GM12878 (cell line): Measurements from ENCODE around the gene ATP6V1G1. TPM values are rescaled to one million over a fixed set of nuclear protein-coding genes. Genes with fewer than 3 reads are reported as not detected.
A peak's percentile ranks its signal among the peaks of the same experiment; 100 is the strongest.

Experiments used
- ATAC-seq: fragments of 200-7000 bp; cut with Tn5 transposase; 3 replicates; pipeline ENCODE4 v1.9.1; 2020; ENCODE audit warnings: mild to moderate bottlenecking, moderate library complexity
- BruUV-seq: library from RNA; stranded (reverse); fragments of 400-500 nt; replicated peaks from 2 replicates; lab custom pipeline; 2021; lab: Mats Ljungman, UMichigan
- CTCF ChIA-PET: fragments of 300-600 bp; sonication (Branson Sonifier 250); formaldehyde crosslinking; extraction: SDS; loops from one replicate; lab custom pipeline; 2021; ENCODE audit warnings: inconsistent platforms; lab: Yijun Ruan, JAX
- POLR2A ChIA-PET: fragments of 350-600 bp; formaldehyde crosslinking; extraction: SDS; loops from one replicate; lab custom pipeline; 2021; ENCODE audit warnings: inconsistent platforms; lab: Charles Lee
- RAD21 ChIA-PET: fragments of 300-600 bp; sonication (Branson Sonifier 250); formaldehyde crosslinking; loops from one replicate; lab custom pipeline; 2023; ENCODE audit warnings: antibody characterized with exemption; ENCODE audit not compliant: unreplicated experiment; lab: Charles Lee
- SMC1A ChIA-PET: fragments of 300-600 bp; sonication (Branson Sonifier 250); formaldehyde crosslinking; loops from one replicate; lab custom pipeline; 2023; ENCODE audit not compliant: unreplicated experiment, uncharacterized antibody; lab: Charles Lee
- DNase-seq: peaks from one replicate; pipeline ENCODE4 v3.0.0-alpha.2; 2011; ENCODE audit warnings: low read depth, low spot score
- FAIRE-seq: peaks from 3 replicates; lab custom pipeline; 2011; peaks lifted over from hg19 to GRCh38; lab: Jason Lieb, UNC
- H2AFZ ChIP-seq: 2 replicates; pipeline ENCODE4 v1.6.0; 2011; ENCODE audit warnings: low read depth, low read length, control low read depth; ENCODE audit not compliant: control insufficient read depth
- H3K27ac ChIP-seq: 2 replicates; pipeline ENCODE4 v1.5.1; 2011; ENCODE audit warnings: control low read depth; ENCODE audit not compliant: control insufficient read depth, insufficient read depth
- H3K27me3 ChIP-seq, 2 experiments: replicated peaks in 1 of 2; 2 replicates each; pipeline versions ENCODE4 v1.6.0 to v1.6.1; 2011; ENCODE audit warnings: low read length in 1 of 2; ENCODE audit not compliant: control insufficient read depth in 2 of 2, insufficient read depth in 2 of 2
- H3K36me3 ChIP-seq, 2 experiments: 2 replicates each; pipeline ENCODE4 v1.5.1; 2011; ENCODE audit warnings: low read length in 1 of 2; ENCODE audit not compliant: control insufficient read depth in 2 of 2, insufficient read depth in 2 of 2
- H3K4me1 ChIP-seq: 2 replicates; pipeline ENCODE4 v1.6.1; 2011; ENCODE audit warnings: mild to moderate bottlenecking, low read length, moderate library complexity, mixed read lengths; ENCODE audit not compliant: control insufficient read depth, insufficient read depth
- H3K4me2 ChIP-seq: 2 replicates; pipeline ENCODE4 v1.6.0; 2011; ENCODE audit warnings: control low read depth; ENCODE audit not compliant: control insufficient read depth, insufficient read depth
- H3K4me3 ChIP-seq: fragments of 200-600 bp; sonication (generic); 2 replicates; pipeline ENCODE4 v1.5.1; 2016
- H3K79me2 ChIP-seq: 2 replicates; pipeline ENCODE4 v1.6.0; 2011; ENCODE audit warnings: low read length; ENCODE audit not compliant: control insufficient read depth, insufficient read depth
- H3K9ac ChIP-seq: 2 replicates; pipeline ENCODE4 v1.8.0; 2011; ENCODE audit warnings: low read length, control low read depth, mixed read lengths; ENCODE audit not compliant: control insufficient read depth, insufficient read depth
- H3K9me3 ChIP-seq: replicated peaks from 3 replicates; pipeline ENCODE4 v1.5.1; 2011; ENCODE audit warnings: mild to moderate bottlenecking, low read length; ENCODE audit not compliant: control insufficient read depth, insufficient read depth
- H4K20me1 ChIP-seq: 2 replicates; pipeline ENCODE4 v1.6.0; 2011; ENCODE audit not compliant: control insufficient read depth, insufficient read depth
- CHD1 ChIP-seq: IDR thresholded peaks from 2 replicates; pipeline ENCODE4 v1.6.1; 2012; ENCODE audit warnings: low read depth, low read length, improper control_type of control experiment
- GATAD2B ChIP-seq: fragments of 450-650 bp; conservative IDR thresholded peaks from 2 replicates; pipeline ENCODE4 v1.6.1; 2017; ENCODE audit warnings: low read depth, mild to moderate bottlenecking, moderate library complexity
- IKZF2 ChIP-seq, 2 experiments: fragments of 450-650 bp; IDR thresholded peaks; 2 replicates each; pipeline ENCODE4 v1.6.1; 2017; ENCODE audit warnings: mild to moderate bottlenecking in 2 of 2, moderate library complexity in 2 of 2
- NFYA ChIP-seq: IDR thresholded peaks from 2 replicates; pipeline ENCODE4 v1.6.1; 2011; ENCODE audit warnings: low read depth, mild to moderate bottlenecking, low read length, improper control_type of control experiment, borderline replicate concordance
- PAX8 ChIP-seq: fragments of 450-650 bp; IDR thresholded peaks from 2 replicates; pipeline ENCODE4 v1.6.1; 2017; ENCODE audit warnings: mild to moderate bottlenecking, moderate library complexity
- POLR2AphosphoS2 ChIP-seq: IDR thresholded peaks from 2 replicates; pipeline ENCODE4 v1.6.1; 2011; ENCODE audit warnings: low read depth, mild to moderate bottlenecking, low read length, improper control_type of control experiment, moderate library complexity
- RAD21 ChIP-seq: IDR thresholded peaks from 2 replicates; pipeline ENCODE4 v1.6.1; 2011; ENCODE audit warnings: mild to moderate bottlenecking, low read depth, low read length, moderate library complexity; ENCODE audit not compliant: insufficient read depth
- RBBP5 ChIP-seq: fragments of 200-600 bp; sonication (generic); conservative IDR thresholded peaks from 2 replicates; pipeline ENCODE4 v1.6.1; 2016
- SREBF2 ChIP-seq: IDR thresholded peaks from 2 replicates; pipeline ENCODE4 v1.6.1; 2012; ENCODE audit warnings: mild to moderate bottlenecking, low read length
- ZZZ3 ChIP-seq: IDR thresholded peaks from 2 replicates; pipeline ENCODE4 v1.6.1; 2011; ENCODE audit warnings: low read depth; ENCODE audit not compliant: control insufficient read depth, insufficient read length
- WGBS: methylation state at CpG from one replicate; pipeline ENCODE4 v1.1.6; 2016; ENCODE audit warnings: low lambda C conversion rate; ENCODE audit not compliant: insufficient replicate concordance, insufficient coverage; ENCODE audit errors: missing lambda C conversion rate; 5-methylcytosine and 5-hydroxymethylcytosine counted together
- in situ Hi-C: fragments of 300-500 bp; cut with MboI; formaldehyde crosslinking; loops from 9 replicates; pipeline ENCODE4 v1.14.3; 2018; ENCODE audit warnings: mixed read lengths
- intact Hi-C: fragments of 100-400 bp; cut with micrococcal nuclease; formaldehyde crosslinking; loops from one replicate; pipeline ENCODE4 v1.14.2; 2022; ENCODE audit not compliant: unreplicated experiment
- polyA plus RNA-seq, 11 experiments: library from polyadenylated mRNA; depleted of rRNA in 4 of 11; unstranded in 6 of 11; stranded (reverse) in 5 of 11; fragments of >200 nt; fragmentation: Nextera tagmentation in 4 of 11; fragmentation: Illumina TruSeq in 1 of 11; extraction: Ambion mirVana in 4 of 11; extraction: Trizol in 1 of 11; gene quantifications; 1 replicate in 1 of 11; 2 replicates in 10 of 11; pipeline versions ENCODE4 v1.2.1 to v1.2.3, GENCODE V29; 2011 to 2016; ENCODE audit warnings: inconsistent platforms in 2 of 11, missing spikeins in 2 of 11, low read depth in 1 of 11
- total RNA-seq, 4 experiments: library from RNA; depleted of rRNA in 3 of 4; stranded (reverse); fragments of >200 nt in 3 of 4; fragmentation: Illumina TruSeq in 1 of 4; extraction: Trizol in 1 of 4; gene quantifications; 2 replicates each; pipeline versions ENCODE4 v1.2.1 to v1.2.3, GENCODE V29; 2013 to 2021
- TF ChIP-seq, protein P1 (sequence below): fragments of 450-650 bp; IDR thresholded peaks from 2 replicates; pipeline ENCODE4 v1.6.1; 2018; ENCODE audit warnings: borderline replicate concordance, mild to moderate bottlenecking; ENCODE audit not compliant: partially characterized antibody
- TF ChIP-seq, protein P2 (sequence below): fragments of 450-650 bp; formaldehyde crosslinking; IDR thresholded peaks from 2 replicates; pipeline ENCODE4 v1.4.0; 2022; ENCODE audit warnings: mild to moderate bottlenecking, moderate library complexity
- TF ChIP-seq, protein P3 (sequence below): fragments of 450-650 bp; IDR thresholded peaks from 2 replicates; pipeline ENCODE4 v1.6.1; 2017; ENCODE audit warnings: antibody characterized with exemption, mild to moderate bottlenecking, moderate library complexity
- TF ChIP-seq, protein P4 (sequence below): IDR thresholded peaks from 2 replicates; pipeline ENCODE4 v1.6.1; 2012; ENCODE audit warnings: low read length, inconsistent platforms

ATP6V1G1 gene
- total and polyA plus RNA-seq, 10 of the 15 experiments (the other 5 are each of a cell fraction or from before 2014, with no cell fraction given) = 34.2 to 204 (median 82.5) TPM

DNA sequence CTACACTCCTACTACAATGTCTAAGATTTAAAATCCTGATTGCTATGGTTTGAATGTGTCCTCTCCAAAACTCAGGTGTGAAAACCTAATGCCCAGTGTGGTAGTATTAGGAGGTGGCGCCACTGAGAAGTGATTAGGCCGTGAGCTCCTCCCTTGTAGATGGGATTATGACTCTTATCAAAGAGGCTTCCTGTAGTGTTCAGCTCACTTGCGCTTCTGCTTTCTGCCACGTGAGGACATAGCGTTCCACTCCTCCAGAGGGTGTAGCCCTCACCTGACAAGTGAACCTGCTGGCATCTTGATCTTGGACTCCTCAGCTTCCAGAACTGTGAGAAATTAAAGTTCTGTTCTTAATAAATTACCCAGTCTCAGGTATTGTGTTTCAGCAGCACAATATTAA, 49.3 kb upstream of the ATP6V1G1 start:
- WGBS = under 1% methylated on average over 5 of the region's 5 CpGs
- POLR2A ChIA-PET = interaction anchor here (0.9 kb wide), 1 partner anchor 81 kb away, joined by 4 read pairs; no protein-coding TSS in a partner anchor
- peak; percentile 48 for TF ChIP-seq RAD21
- TF ChIP-seq NFYA = no peak
- TF ChIP-seq, protein P1, sequence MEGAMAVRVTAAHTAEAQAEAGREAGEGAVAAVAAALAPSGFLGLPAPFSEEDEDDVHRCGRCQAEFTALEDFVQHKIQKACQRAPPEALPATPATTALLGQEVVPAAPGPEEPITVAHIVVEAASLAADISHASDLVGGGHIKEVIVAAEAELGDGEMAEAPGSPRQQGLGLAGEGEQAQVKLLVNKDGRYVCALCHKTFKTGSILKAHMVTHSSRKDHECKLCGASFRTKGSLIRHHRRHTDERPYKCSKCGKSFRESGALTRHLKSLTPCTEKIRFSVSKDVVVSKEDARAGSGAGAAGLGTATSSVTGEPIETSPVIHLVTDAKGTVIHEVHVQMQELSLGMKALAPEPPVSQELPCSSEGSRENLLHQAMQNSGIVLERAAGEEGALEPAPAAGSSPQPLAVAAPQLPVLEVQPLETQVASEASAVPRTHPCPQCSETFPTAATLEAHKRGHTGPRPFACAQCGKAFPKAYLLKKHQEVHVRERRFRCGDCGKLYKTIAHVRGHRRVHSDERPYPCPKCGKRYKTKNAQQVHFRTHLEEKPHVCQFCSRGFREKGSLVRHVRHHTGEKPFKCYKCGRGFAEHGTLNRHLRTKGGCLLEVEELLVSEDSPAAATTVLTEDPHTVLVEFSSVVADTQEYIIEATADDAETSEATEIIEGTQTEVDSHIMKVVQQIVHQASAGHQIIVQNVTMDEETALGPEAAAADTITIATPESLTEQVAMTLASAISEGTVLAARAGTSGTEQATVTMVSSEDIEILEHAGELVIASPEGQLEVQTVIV = no peak
- TF ChIP-seq, protein P2, sequence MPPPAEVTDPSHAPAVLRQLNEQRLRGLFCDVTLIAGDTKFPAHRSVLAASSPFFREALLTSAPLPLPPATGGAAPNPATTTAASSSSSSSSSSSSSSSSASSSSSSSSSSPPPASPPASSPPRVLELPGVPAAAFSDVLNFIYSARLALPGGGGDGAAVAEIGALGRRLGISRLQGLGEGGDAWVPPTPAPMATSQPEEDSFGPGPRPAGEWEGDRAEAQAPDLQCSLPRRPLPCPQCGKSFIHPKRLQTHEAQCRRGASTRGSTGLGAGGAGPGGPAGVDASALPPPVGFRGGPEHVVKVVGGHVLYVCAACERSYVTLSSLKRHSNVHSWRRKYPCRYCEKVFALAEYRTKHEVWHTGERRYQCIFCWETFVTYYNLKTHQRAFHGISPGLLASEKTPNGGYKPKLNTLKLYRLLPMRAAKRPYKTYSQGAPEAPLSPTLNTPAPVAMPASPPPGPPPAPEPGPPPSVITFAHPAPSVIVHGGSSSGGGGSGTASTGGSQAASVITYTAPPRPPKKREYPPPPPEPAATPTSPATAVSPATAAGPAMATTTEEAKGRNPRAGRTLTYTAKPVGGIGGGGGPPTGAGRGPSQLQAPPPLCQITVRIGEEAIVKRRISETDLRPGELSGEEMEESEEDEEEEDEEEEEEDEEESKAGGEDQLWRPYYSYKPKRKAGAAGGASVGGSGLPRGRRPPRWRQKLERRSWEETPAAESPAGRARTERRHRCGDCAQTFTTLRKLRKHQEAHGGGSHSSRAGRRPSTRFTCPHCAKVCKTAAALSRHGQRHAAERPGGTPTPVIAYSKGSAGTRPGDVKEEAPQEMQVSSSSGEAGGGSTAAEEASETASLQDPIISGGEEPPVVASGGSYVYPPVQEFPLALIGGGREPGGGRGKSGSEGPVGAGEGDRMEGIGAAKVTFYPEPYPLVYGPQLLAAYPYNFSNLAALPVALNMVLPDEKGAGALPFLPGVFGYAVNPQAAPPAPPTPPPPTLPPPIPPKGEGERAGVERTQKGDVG (CRISPR knock-in tag) = no peak
- no peak for TF ChIP-seq RBBP5
- no peak for TF ChIP-seq CHD1
- TF ChIP-seq ZZZ3 = no peak
- no peak for TF ChIP-seq POLR2AphosphoS2
- TF ChIP-seq IKZF2 (IDR thresholded peaks at IDR 0.05) = no peak
- TF ChIP-seq, protein P3, sequence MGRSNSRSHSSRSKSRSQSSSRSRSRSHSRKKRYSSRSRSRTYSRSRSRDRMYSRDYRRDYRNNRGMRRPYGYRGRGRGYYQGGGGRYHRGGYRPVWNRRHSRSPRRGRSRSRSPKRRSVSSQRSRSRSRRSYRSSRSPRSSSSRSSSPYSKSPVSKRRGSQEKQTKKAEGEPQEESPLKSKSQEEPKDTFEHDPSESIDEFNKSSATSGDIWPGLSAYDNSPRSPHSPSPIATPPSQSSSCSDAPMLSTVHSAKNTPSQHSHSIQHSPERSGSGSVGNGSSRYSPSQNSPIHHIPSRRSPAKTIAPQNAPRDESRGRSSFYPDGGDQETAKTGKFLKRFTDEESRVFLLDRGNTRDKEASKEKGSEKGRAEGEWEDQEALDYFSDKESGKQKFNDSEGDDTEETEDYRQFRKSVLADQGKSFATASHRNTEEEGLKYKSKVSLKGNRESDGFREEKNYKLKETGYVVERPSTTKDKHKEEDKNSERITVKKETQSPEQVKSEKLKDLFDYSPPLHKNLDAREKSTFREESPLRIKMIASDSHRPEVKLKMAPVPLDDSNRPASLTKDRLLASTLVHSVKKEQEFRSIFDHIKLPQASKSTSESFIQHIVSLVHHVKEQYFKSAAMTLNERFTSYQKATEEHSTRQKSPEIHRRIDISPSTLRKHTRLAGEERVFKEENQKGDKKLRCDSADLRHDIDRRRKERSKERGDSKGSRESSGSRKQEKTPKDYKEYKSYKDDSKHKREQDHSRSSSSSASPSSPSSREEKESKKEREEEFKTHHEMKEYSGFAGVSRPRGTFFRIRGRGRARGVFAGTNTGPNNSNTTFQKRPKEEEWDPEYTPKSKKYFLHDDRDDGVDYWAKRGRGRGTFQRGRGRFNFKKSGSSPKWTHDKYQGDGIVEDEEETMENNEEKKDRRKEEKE = no peak
- TF ChIP-seq SREBF2 = no peak
- TF ChIP-seq PAX8 = no peak
- no peak for TF ChIP-seq GATAD2B
- TF ChIP-seq, protein P4, sequence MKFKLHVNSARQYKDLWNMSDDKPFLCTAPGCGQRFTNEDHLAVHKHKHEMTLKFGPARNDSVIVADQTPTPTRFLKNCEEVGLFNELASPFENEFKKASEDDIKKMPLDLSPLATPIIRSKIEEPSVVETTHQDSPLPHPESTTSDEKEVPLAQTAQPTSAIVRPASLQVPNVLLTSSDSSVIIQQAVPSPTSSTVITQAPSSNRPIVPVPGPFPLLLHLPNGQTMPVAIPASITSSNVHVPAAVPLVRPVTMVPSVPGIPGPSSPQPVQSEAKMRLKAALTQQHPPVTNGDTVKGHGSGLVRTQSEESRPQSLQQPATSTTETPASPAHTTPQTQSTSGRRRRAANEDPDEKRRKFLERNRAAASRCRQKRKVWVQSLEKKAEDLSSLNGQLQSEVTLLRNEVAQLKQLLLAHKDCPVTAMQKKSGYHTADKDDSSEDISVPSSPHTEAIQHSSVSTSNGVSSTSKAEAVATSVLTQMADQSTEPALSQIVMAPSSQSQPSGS = no peak

More for the DNA sequence above, 49.3 kb upstream of the ATP6V1G1 start:
- no peak overlapping the region for H3K4me2 ChIP-seq
- ChIA-PET SMC1A (interaction anchor here (0.6 to 5.7 kb wide), 9 partner anchors 11 to 120 kb away, joined by 3 to 34 read pairs (median 4); partner anchors contain the start of gene TEX53), CTCF (interaction anchor here (0.6 to 2.4 kb wide), 10 partner anchors 8 to 143 kb away, joined by 3 to 32 read pairs (median 4); no protein-coding TSS in a partner anchor), RAD21 (interaction anchor here (0.6 to 3.0 kb wide), 4 partner anchors 36 to 115 kb away, joined by 3 to 25 read pairs (median 4); no protein-coding TSS in a partner anchor)
- H3K9me3 ChIP-seq = no peaks in the 10 kb centered on the region
- H3K4me3 ChIP-seq = no peak overlapping the region
- no peaks in the 10 kb centered on the region for H3K36me3 ChIP-seq
- H3K79me2 ChIP-seq = no peaks in the 10 kb centered on the region
- H3K27ac ChIP-seq = no peak overlapping the region
- H3K27me3 ChIP-seq = peaks cover 0 to 2% of the 10 kb centered on the region in 2 experiments; a peak in 2 of 4 replicates
- H4K20me1 ChIP-seq = no peaks in the 10 kb centered on the region
- ATAC-seq (peak; percentile 95), DNase-seq (peak; percentile 7), FAIRE-seq (peak; percentile 68)
- no peaks in the 10 kb centered on the region; the same call in 1 of the 2 replicates for H3K4me1 ChIP-seq
- H3K9ac ChIP-seq = no peak overlapping the region
- intact Hi-C loops = loop anchor here (1.0 kb wide), 1 partner anchor 115 kb away; no protein-coding TSS in a partner anchor
- no peak overlapping the region for H2AFZ ChIP-seq
- in situ Hi-C loops = no loop called here
- no TSS peak for BruUV-seq
